Subcutaneous adipose tissue (tissue), 4 donors: Measurements from ENCODE around the gene ULK1. TPM values are rescaled to one million over a fixed set of nuclear protein-coding genes. Genes with fewer than 3 reads are reported as not detected.

Source experiments
- CTCF ChIP-seq: fragments of 450-650 bp; IDR thresholded peaks from one replicate; pipeline ENCODE4 v1.5.1; 2016; ENCODE audit warnings: low read depth, mild to moderate bottlenecking, control low read depth, antibody characterized with exemption, moderate library complexity
- total RNA-seq, 4 donors: library from RNA; depleted of rRNA; stranded (reverse); fragments of >200 nt; gene quantifications; one replicate each; pipeline ENCODE4 v1.1.0, GENCODE V29; 2016

Gene ULK1
- total RNA-seq, 4 donors from 2014 or later, result 10.9 to 35.8 (median 16.3) TPM

- no peak for TF ChIP-seq CTCF
Measured at GRCh38 chr12:131872154-131873051, 22.0 kb upstream of the ULK1 start.

GRCh38 chr12:131873293-131873692 lies 21.1 kb upstream of the ULK1 start:
- TF ChIP-seq CTCF, result no peak

GRCh38 chr12:131882804-131883520 lies 11.5 kb upstream of the ULK1 start:
- no peak for TF ChIP-seq CTCF

GRCh38 chr12:131883521-131883900 lies 10.9 kb upstream of the ULK1 start:
- no peak for TF ChIP-seq CTCF

GRCh38 chr12:131885543-131886057 lies 8.8 kb upstream of the ULK1 start:
- no peak for TF ChIP-seq CTCF

GRCh38 chr12:131892711-131893604 lies 1.5 kb upstream of the ULK1 start:
- no peak for TF ChIP-seq CTCF
